GM08714 (cell line): Measurements from ENCODE around the gene APBB2.

Source experiments
- H3K4me3 ChIP-seq: fragments of 200-500 bp; sonication (Bioruptor generic); 2 replicates; pipeline ENCODE4 v1.5.1; 2014; ENCODE audit warnings: mild to moderate bottlenecking, low read length, inconsistent platforms
- ZNF274 ChIP-seq: IDR thresholded peaks from 2 replicates; pipeline ENCODE4 v1.6.1; 2012; ENCODE audit warnings: mild to moderate bottlenecking, low read depth, low read length

APBB2 gene

GRCh38 chr4:40811956-40812355 lies 402.4 kb downstream of the APBB2 start:
- no peak overlapping the region for H3K4me3 ChIP-seq
- no peak for TF ChIP-seq ZNF274

DNA sequence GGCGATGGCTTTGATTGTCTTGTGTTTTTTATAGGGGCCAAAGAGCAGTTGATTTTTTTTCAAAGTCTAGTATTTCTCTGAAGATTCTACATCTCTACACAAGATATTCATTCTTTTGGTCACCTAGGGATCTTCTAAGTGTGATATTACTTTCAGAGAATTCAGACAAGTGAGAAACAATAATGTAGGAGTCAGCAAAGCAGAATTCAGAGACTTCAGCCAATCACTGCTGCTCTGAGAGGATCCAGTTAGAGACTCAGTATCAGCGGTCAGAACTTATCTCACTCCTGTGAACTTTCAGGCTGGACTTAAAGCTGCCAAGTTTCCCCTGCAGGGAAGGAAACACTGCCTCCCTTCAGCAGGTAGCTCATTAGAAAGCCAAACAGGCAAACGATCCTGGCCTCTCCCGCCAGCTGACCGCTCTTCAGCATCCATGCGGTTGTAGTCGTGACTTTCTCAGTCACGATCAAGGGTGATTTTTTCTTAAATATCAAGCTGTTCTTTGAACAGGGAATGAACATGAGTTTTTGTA lies 405.4 kb downstream of the APBB2 start:
- no peak overlapping the region for H3K4me3 ChIP-seq
- no peak for TF ChIP-seq ZNF274

GRCh38 chr4:40804598-40804997 lies 409.7 kb downstream of the APBB2 start:
- no peak overlapping the region for H3K4me3 ChIP-seq
- no peak for TF ChIP-seq ZNF274

DNA sequence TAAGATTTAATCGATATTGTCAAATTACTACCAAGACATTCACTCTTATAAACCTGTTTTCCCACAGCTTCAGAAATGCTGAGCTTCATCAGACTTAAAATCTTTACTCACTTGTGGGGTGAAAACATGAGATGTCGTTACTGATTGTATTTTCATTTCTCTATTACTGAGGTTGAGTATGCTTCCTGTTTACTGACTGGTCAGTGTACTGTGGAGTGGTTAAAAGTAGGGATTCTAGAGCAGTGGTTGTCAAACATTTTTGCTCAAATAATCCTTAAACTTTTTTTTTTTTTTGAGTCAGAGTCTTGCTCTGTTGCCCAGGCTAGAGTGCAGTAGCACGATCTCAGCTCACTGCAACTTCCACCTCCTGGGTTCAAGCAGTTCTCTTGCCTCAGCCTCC lies 414.3 kb downstream of the APBB2 start:
- H3K4me3 ChIP-seq: no peak overlapping the region
- TF ChIP-seq ZNF274: no peak

GRCh38 chr4:40789771-40790170 lies 424.6 kb downstream of the APBB2 start:
- no peak overlapping the region for H3K4me3 ChIP-seq

GRCh38 chr4:40789031-40789430 lies 425.3 kb downstream of the APBB2 start:
- no peak overlapping the region for H3K4me3 ChIP-seq
- no peak for TF ChIP-seq ZNF274

More at GRCh38 chr4:40789771-40790170, 424.6 kb downstream of the APBB2 start:
- no peak for TF ChIP-seq ZNF274

DNA sequence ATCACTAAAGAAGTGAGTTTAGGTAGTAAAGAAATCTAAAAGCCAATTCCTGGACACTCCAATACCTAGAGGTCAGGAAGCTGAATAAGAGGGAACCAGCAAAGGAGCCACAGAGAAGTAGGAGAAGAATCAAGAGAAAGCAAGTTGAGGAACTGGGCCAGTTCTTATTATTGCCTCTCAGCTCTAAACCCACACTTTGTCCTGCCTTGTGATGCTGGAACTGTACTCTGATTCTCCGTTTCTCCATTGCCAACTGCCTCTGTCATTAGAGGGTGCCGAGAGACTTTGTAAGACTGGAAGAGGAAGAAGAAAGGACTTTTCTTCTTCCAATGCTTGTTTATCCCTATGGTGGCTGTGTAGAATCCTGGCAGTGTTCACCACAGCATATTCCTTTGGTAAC lies 426.0 kb downstream of the APBB2 start:
- H3K4me3 ChIP-seq: no peak overlapping the region
- TF ChIP-seq ZNF274: no peak

DNA sequence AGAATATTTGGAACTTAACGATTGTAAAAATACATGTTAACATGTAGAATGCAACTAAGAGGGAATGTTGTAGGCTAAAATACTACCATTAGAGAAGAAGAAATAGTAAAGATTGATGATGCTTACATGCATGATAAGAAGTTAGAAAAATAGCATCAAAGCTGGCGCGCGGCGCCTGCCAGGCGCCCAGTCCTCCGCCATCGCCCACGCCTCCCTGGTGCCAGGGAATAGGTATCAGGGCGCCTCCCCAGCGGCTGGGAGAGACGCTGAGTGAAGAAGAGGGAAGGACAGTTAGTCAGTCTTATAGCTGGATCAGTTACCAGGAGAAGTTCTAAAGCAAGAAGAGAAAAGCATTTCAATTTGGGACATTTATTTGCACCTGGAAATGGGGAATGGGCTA lies 428.6 kb downstream of the APBB2 start:
- no peak for TF ChIP-seq ZNF274
- no peak overlapping the region for H3K4me3 ChIP-seq

- TF ChIP-seq ZNF274: no peak
Measured at GRCh38 chr4:40782876-40783275, 431.5 kb downstream of the APBB2 start.

GRCh38 chr4:40778090-40778489 lies 436.3 kb downstream of the APBB2 start:
- TF ChIP-seq ZNF274: no peak
- no peak overlapping the region for H3K4me3 ChIP-seq

More at GRCh38 chr4:40782876-40783275, 431.5 kb downstream of the APBB2 start:
- H3K4me3 ChIP-seq: no peak overlapping the region

DNA sequence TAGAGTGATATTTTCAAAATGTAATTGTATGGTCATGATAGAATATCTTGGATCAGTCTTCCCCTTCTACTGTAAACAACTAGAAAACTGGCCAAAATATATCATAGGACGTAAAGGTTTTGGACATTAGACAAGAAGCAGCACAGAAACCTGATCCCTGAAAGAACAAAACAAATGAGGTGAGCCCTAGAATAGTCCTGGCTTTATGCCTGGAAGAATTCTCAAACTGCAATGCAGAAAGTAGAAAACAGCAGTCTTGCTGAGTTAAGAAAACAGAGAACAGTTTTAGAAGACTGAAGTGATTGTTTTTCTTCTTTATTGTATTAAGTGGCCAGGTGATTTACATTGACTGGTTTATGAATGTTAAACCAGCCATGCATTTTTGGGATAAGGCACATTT lies 445.1 kb downstream of the APBB2 start:
- TF ChIP-seq ZNF274: no peak
- H3K4me3 ChIP-seq: no peak overlapping the region

- TF ChIP-seq ZNF274: no peak
- no peak overlapping the region for H3K4me3 ChIP-seq
Measured at GRCh38 chr4:40763228-40763716, 451.1 kb downstream of the APBB2 start.
